Measurements from ENCODE around the gene KSR2. TPM values are rescaled to one million over a fixed set of nuclear protein-coding genes. Genes with fewer than 3 reads are reported as not detected.

KSR2 gene
- total RNA-seq, 4 donors from 2014 or later = 0.32 to 7.0 (median 0.60) TPM

DNA sequence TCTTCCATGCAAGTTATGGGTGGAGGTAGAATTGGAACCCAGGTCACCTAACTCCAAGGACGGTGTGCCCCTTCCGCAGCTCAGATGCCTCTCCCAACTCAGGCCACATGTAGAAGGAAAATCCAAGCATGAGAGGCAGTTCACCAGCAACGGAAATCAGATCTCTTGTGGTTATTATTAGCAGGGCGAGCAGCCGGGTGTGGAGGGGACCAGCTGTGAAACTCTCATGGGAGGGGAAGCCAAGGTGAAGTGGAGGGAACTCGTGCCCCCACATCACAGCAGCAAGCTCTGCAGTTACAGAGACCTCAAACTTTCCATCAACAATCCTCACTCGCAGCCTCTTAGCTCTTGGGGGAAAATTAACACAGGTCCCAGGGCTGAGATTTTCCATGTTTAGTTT, 79.7 kb downstream of the KSR2 start:
- in situ Hi-C loops (cut with MboI; ENCODE audit: low pct_ligation_motif_present in 1 of 4, low pct_unique_long_range_greater_than_20kb in 1 of 4, low sequenced_read_pairs in 3 of 4) = no loop called here
- Histone ChIP-seq H3K27me3 (no peaks in the 10 kb centered on the region), H3K27ac (no peak overlapping the region), H3K4me1 (no peaks in the 10 kb centered on the region), H3K36me3 (no peaks in the 10 kb centered on the region), H3K4me3 (no peak overlapping the region), H3K9me3 (no peaks in the 10 kb centered on the region)
- TF ChIP-seq, protein P1, sequence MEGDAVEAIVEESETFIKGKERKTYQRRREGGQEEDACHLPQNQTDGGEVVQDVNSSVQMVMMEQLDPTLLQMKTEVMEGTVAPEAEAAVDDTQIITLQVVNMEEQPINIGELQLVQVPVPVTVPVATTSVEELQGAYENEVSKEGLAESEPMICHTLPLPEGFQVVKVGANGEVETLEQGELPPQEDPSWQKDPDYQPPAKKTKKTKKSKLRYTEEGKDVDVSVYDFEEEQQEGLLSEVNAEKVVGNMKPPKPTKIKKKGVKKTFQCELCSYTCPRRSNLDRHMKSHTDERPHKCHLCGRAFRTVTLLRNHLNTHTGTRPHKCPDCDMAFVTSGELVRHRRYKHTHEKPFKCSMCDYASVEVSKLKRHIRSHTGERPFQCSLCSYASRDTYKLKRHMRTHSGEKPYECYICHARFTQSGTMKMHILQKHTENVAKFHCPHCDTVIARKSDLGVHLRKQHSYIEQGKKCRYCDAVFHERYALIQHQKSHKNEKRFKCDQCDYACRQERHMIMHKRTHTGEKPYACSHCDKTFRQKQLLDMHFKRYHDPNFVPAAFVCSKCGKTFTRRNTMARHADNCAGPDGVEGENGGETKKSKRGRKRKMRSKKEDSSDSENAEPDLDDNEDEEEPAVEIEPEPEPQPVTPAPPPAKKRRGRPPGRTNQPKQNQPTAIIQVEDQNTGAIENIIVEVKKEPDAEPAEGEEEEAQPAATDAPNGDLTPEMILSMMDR (IDR thresholded peaks at IDR 0.05) = no peak
- TF ChIP-seq POLR2AphosphoS5 (IDR thresholded peaks at IDR 0.05) (no peak), EP300 (IDR thresholded peaks at IDR 0.05; ENCODE audit: low read depth) (no peak), POLR2A (IDR thresholded peaks at IDR 0.05) (no peak)
- DNase-seq = no peak
- intact Hi-C loops (cut with DNase I; ENCODE audit: low total_unique reads) = no loop called here
- WGBS, 2 donors (ENCODE audit: low coverage in 1 of 2) = 67% methylated on average over 7 of the region's 7 CpGs; no CpG with 5 or more reads in 1 of the 2 donors

DNA sequence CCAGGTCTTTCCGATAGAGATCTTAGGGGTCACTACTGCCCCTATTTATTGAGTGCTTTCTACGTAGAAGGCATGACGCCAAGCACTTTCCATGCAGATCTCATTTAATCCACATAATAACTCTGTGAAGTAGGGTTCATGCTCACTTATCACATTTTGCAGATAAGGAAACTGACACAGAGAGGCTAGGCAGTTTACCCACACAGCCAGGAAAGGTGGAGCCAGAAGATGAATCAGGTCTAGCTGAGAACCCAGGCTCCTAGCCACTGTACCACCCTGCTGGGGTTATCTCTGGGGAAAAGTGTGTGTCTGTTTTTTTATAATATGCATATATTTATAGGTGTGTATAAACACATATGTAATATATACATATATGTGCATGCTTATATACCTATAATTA, 83.6 kb downstream of the KSR2 start:
- intact Hi-C loops (cut with DNase I; ENCODE audit: low total_unique reads) = no loop called here

DNA sequence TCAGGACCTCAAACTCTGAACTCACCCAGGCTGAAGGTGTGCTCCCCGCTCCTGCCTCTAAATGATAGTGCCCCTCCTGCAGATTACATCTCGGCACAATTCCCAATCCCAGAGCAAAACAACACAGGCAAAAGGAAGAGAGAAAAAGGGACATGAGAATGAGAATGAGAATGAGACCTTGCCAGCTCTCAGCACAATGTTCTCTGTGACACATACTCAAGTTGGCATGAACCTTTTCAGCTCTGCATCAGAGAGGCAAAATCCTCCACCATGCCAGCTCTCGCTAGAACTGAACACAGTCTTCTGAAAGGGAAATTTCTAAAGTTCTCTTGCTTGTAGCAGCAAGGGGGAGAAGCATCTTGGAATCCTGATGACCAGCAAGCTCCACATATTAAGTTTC, 84.6 kb downstream of the KSR2 start:
- TF ChIP-seq EP300 (IDR thresholded peaks at IDR 0.05; ENCODE audit: low read depth) (no peak), POLR2A (IDR thresholded peaks at IDR 0.05) (no peak), POLR2AphosphoS5 (IDR thresholded peaks at IDR 0.05) (no peak)
- TF ChIP-seq, protein P1 (IDR thresholded peaks at IDR 0.05) = no peak
- Histone ChIP-seq H3K4me3 (no peak overlapping the region), H3K36me3 (no peaks in the 10 kb centered on the region), H3K27me3 (no peaks in the 10 kb centered on the region), H3K27ac (no peak overlapping the region), H3K9me3 (no peaks in the 10 kb centered on the region), H3K4me1 (no peaks in the 10 kb centered on the region)
- in situ Hi-C loops (cut with MboI; ENCODE audit: low pct_ligation_motif_present in 1 of 4, low pct_unique_long_range_greater_than_20kb in 1 of 4, low sequenced_read_pairs in 3 of 4) (no loop called here), intact Hi-C loops (cut with DNase I; ENCODE audit: low total_unique reads) (no loop called here)
- 79 to 89% methylated on average over 3 of the region's 3 CpGs for WGBS, 2 donors (ENCODE audit: low coverage in 1 of 2)
- no peak for DNase-seq

More for the DNA sequence above, 83.6 kb downstream of the KSR2 start:
- Histone ChIP-seq H3K27me3 (no peaks in the 10 kb centered on the region), H3K4me1 (no peaks in the 10 kb centered on the region), H3K36me3 (no peaks in the 10 kb centered on the region), H3K4me3 (no peak overlapping the region), H3K27ac (no peak overlapping the region), H3K9me3 (no peaks in the 10 kb centered on the region)
- no peak for DNase-seq
- 92% methylated on average over 3 of the region's 3 CpGs; no CpG with 5 or more reads in 1 of the 2 donors for WGBS, 2 donors (ENCODE audit: low coverage in 1 of 2)
- TF ChIP-seq, protein P1 (IDR thresholded peaks at IDR 0.05) = no peak
- TF ChIP-seq POLR2AphosphoS5 (IDR thresholded peaks at IDR 0.05) = no peak
- no peak for TF ChIP-seq EP300 (IDR thresholded peaks at IDR 0.05; ENCODE audit: low read depth)
- TF ChIP-seq POLR2A (IDR thresholded peaks at IDR 0.05) = no peak
- in situ Hi-C loops (cut with MboI; ENCODE audit: low pct_ligation_motif_present in 1 of 4, low pct_unique_long_range_greater_than_20kb in 1 of 4, low sequenced_read_pairs in 3 of 4) = no loop called here

DNA sequence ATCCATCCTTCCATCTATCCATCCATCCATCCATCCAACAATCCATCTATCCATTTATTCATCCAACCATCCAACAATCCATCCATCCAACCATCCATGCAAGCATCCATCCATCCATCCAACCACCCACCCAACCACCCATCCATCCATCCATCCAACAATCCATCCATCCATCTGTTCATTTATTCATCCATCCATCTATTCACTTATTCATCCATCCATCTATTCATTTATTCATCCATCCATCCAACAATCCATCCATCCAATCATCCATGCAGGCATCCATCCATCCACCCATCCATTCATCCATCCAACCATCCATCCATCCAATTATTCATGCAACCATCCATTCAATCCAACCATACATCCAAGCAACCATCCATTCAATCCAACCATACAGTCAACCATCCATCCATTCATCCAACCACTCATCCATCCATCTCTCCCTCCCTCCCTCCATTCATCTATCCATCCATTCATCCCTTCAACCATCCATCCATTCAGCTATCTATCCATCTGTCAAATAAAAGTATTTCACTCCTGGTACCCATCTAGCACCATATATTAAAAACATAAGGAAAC, 86.1 kb downstream of the KSR2 start:
- no peaks in the 10 kb centered on the region for H3K36me3 ChIP-seq
- no peak overlapping the region for H3K4me3 ChIP-seq
- TF ChIP-seq POLR2AphosphoS5 (IDR thresholded peaks at IDR 0.05) = no peak
- no peak for TF ChIP-seq POLR2A (IDR thresholded peaks at IDR 0.05)
- no peak for TF ChIP-seq EP300 (IDR thresholded peaks at IDR 0.05; ENCODE audit: low read depth)
- TF ChIP-seq, protein P1 (IDR thresholded peaks at IDR 0.05) = no peak
- no peak overlapping the region for H3K27ac ChIP-seq
- H3K9me3 ChIP-seq = no peaks in the 10 kb centered on the region
- peaks cover 7% of the 10 kb centered on the region for H3K27me3 ChIP-seq
- in situ Hi-C loops (cut with MboI; ENCODE audit: low pct_ligation_motif_present in 1 of 4, low pct_unique_long_range_greater_than_20kb in 1 of 4, low sequenced_read_pairs in 3 of 4) = no loop called here
- no peaks in the 10 kb centered on the region for H3K4me1 ChIP-seq
- DNase-seq = no peak
- intact Hi-C loops (cut with DNase I; ENCODE audit: low total_unique reads) = no loop called here
